Embryonic facial prominence (tissue), 1 donor: ENCODE data around the gene CDKL2.
"Not testable (repeated sequence)": the region's sequence is repeated elsewhere in the genome, so short reads cannot be mapped to it uniquely, and the experiment has no call there.

Experiments used
- DNase-seq: peaks from one replicate; pipeline ENCODE4 v3.0.0-alpha.2; 2016; ENCODE audit errors: extremely low spot score

The CDKL2 gene

DNA sequence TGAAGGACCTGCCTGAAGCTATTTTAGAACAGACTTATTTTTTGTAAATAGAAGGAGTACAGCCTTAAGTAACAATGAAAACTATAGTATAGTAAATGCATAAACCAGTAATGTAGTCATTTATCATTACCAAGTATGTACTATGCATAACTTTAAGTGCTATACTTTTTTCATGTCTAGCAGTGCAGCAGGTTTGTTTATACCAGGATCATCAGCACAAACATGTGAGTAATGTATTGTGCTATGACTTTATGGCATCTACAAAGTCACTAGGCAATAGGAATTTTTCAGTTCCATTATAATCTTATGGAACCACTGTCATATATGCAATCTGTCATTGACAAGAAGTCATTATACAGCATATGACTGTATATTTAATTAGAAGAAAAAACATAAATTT is 77.9 kb downstream of the CDKL2 start:
- DNase-seq = no peak

DNA sequence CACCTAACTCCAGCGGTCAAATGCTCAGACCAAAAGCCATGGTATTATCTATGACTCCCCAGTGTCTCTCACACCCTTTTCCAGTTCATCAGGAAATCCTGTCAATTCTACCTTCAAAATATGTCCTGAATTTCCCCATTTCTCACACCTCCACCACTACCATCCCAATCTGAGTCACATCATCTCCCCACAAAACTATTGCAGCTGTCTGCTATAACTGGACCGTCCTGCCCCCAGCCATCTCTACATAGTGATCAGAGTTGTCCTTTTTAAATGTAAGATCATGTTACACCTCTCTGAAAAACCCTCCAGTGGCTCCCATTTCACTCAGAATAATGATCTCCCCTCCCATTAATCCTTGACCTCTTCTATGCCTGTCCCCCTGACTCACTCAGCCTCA is 81.3 kb downstream of the CDKL2 start:
- no peak for DNase-seq

DNA sequence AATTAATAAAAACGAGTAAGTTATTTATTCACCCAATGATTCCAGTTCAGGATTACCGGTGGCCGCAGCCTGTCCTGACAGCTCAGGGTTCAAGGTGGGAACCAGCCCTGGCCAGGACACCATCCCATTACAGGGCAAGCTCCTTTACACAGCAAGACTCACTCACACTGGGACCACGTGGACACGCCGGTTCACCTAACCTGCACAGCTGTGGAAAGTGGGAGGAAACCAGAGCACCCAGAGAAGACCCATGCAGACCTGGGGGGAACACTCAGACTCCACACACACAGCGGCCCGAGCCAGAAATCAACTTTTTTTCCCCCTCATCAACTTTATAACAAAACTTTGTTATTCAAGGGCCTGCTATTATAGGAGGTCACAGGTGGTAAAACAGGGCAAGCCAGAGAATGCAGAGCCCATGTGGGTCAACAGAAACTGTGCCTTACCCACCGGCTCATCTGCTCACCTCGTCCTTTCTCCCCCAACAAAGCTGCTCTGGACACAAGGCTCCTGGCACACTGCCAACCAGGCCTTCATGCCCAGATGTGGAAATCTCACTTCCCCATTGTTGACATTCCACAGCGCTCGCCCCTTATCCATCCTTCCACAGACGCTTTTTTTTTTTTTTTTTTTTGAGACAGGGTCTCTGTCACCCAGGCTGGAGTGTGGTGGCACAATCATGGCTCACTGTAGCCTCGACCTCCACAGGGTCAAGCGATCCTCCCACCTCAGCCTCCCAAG is 82.5 kb downstream of the CDKL2 start:
- no peak for DNase-seq

DNA sequence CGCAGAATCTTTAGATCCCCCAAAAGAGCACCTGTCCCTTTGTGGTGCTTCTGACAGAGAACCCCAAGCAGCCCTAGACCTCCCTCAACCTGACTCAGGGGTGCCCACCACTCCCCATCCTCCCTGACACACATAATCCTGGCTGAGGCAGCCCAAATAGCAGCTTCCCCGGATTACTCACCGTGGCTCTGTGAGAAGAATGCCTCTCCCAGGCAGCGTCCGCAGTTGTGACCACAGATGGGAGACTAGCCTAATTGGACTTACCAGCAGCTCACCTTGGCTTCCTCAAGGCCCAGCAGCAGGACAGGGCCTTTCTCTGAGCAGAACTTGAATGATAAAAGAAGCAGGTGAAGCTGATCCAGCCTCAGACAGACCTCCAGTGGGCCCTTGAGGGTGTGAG is 84.8 kb downstream of the CDKL2 start:
- no peak for DNase-seq

DNA sequence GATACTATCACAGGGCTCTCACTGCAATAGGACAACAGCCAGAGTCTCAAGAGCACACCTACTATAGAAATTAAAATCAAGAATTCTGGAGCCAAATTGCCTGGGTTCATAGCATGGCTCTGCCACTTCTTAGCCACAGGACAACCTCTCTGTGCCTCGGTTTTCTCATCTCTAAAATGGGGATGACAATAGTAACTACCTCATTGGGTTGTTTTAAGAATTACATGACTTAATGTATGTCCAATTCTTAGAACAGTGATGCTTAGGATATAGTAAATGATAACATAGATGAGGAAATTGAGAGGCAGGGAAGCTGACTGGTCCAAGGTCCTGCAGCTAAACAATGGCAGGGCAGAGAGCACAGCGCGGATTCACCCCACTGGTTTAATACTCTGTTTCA is 85.5 kb downstream of the CDKL2 start:
- DNase-seq = no peak

DNA sequence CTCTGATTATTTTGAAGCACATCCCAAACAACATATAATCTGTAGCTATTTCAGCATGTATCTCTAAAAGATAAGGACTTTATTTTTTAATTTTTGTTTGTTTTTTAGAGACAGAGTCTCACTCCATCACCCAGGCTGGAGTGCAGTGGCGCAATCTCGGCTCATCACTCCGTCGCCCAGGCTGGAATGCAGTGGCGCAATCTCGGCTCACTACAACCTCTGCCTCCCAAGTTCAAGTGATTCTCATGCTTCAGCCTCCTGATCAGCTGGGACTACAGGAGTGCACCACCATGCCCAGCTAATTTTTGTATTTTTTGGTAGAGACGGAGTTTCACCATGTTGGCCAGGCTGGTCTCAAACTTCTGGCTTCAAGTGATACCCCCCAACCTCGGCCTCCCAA is 86.1 kb downstream of the CDKL2 start:
- DNase-seq = not testable (repeated sequence)

DNA sequence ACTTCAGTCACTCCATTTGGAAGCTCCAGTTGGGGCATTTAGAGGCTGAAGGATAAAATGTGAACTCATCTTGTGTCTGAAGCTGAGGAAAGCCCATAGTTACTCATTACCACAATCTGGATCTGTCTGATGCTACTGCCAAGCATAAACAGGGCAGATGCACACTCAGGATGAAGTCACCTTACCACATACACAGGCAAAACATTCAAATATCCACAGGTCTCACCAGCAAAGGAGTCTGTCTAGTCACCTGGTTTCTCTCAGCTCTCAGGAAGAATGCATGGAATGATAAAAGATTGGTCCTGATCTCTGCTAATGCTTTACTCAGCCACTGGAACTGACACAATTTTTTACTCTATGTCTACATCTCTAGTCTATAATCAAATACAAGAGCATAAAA is 87.5 kb downstream of the CDKL2 start:
- DNase-seq = no peak

DNA sequence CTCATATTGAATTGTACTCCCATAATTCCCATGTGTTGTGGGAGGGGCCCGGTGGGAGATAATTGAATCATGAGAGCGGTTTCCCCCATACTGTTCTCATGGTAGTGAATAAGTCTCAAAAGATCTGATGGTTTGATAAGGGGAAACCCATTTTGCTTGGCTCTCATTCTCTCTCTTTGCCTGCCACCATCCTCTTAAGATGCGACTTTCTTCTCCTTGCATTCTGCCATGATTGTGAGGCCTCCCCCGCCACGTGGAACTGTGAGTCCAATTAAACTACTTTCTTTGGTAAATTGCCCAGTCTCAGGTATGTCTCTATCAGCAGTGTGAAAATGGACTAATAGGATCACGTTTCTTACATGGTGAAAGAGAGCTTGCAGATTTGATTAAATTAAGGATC is 93.0 kb downstream of the CDKL2 start:
- DNase-seq = not testable (repeated sequence)

DNA sequence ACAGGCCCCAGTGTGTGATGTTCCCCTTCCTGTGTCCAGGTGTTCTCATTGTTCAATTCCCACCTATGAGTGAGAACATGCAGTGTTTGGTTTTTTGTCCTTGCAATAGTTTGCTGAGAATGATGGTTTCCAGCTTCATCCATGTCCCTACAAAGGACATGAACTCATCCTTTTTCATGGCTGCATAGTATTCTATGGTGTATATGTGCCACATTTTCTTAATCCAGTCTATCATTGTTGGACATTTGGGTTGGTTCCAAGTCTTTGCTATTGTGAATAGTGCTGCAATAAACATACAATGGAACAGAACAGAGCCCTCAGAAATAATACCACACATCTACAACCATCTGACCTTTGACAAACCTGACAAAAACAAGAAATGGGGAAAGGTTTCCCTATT is 96.4 kb downstream of the CDKL2 start:
- not testable (repeated sequence) for DNase-seq

DNA sequence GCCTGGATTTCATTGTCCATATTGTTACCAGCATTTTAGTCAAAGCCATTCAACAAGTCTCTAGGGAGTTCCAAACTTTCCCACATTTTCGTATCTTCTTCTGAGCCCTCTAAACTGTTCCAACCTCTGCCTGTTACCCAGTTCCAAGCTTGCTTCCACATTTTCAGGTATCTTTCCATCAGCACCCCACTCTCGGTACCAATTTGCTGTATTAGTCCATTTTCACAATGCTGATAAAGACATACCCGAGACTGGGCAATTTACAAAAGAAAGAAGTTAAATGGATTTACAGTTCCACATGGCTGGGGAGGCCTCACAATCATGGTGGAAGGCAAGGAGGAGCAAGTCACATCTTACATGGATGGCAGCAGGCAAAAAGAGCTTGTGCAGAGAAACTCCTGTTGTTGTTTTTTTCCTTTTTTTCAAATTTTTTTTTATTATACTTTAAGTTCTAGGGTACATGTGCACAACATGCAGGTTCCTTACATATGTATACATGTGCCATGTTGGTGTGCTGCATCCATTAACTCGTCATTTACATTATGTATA is 96.9 kb downstream of the CDKL2 start:
- not testable (repeated sequence) for DNase-seq

DNA sequence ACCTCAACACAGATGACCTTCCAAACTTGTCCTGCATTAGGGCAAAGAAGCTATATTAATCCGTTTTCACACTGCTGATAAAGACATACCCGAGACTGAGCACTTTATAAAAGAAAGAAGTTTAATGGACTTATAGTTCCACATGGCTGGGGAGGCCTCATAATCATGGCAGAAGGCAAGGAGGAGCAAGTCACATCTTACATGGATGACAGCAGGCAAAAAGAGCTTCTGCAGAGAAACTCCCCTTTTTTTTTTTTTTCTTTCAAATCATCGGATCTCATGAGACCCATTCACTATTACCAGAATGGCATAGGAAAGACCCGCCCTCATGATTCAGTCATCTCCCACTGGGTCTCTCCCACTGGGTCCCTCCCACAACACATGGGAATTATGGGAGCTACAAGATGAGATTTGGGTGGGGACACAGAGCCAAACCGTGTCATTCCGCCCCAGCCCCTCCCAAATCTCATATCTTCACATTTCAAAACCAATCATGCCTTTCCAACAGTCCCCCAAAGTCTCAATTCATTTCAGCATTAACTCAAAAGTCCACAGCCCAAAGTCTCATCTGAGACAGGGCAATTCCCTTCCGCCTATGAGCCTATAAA is 98.7 kb downstream of the CDKL2 start:
- not testable (repeated sequence) for DNase-seq

DNA sequence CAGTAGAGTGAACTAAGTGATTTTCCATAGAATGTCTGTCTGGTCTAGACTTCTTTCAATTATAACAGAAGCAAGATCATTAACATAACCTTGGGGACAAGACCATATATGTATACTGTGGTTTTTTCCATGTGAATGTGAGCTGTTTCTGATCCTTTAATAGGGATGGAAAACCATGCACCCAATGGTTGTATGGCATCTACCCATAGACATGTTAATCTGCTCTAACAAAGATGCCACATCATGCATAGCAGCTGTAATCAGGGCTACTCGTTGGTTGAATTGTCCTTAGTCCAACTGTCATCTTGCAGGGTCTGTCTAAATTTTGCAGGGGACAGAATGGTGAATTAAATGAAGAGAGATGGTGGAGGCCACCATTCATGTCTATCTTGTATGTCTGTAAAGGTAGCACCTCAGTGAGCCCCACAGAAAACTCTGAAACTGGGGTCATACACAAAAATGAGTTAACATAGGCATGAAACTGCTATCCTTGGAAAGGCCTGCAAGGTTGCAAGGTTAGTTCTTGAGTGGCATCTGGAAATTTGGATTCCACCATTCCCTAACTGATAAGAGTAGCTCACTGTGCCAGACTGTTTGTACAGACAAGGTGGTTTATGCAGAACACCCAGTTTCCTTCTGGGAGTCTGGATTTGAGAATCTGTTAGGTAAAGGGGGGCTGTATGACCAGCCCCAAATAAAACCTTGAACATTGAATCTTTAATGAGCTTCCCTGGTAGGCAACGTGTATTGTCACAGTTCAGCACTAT is 99.6 kb downstream of the CDKL2 start:
- DNase-seq = no peak
